ENCODE data around the gene KLHL2. TPM values are rescaled to one million over a fixed set of nuclear protein-coding genes. Genes with fewer than 3 reads are reported as not detected.

KLHL2 gene
- total and polyA plus RNA-seq, 9 of the 15 experiments (the other 6 are each of a cell fraction or from before 2014, with no cell fraction given), result 2.5 to 11.3 (median 6.1) TPM

GRCh38 chr4:165207431-165208220 is at the start of gene KLHL2 (continued):
- TF ChIP-seq ZFX (CRISPR knock-in tag; IDR thresholded peaks at IDR 0.05), result peak; percentile 44
- TF ChIP-seq ZNF41 (CRISPR knock-in tag; conservative IDR thresholded peaks at IDR 0.05), result no peak
- peak; percentile 77; the same call in 1 of the 2 replicates for TF ChIP-seq PHF8 (IDR thresholded peaks at IDR 0.05; ENCODE audit: borderline replicate concordance, low read length)
- TF ChIP-seq, protein P1, sequence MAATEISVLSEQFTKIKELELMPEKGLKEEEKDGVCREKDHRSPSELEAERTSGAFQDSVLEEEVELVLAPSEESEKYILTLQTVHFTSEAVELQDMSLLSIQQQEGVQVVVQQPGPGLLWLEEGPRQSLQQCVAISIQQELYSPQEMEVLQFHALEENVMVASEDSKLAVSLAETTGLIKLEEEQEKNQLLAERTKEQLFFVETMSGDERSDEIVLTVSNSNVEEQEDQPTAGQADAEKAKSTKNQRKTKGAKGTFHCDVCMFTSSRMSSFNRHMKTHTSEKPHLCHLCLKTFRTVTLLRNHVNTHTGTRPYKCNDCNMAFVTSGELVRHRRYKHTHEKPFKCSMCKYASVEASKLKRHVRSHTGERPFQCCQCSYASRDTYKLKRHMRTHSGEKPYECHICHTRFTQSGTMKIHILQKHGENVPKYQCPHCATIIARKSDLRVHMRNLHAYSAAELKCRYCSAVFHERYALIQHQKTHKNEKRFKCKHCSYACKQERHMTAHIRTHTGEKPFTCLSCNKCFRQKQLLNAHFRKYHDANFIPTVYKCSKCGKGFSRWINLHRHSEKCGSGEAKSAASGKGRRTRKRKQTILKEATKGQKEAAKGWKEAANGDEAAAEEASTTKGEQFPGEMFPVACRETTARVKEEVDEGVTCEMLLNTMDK (IDR thresholded peaks at IDR 0.05; ENCODE audit: borderline replicate concordance, insufficient read depth, low read depth, low read length, poor library complexity, severe bottlenecking), result no peak
- no peak for TF ChIP-seq FOXM1 (IDR thresholded peaks at IDR 0.05; ENCODE audit: low read depth)
- no peak for TF ChIP-seq FOXM1 (CRISPR knock-in tag; IDR thresholded peaks at IDR 0.05; ENCODE audit: low read depth)
- TF ChIP-seq CREM (IDR thresholded peaks at IDR 0.05; ENCODE audit: low read depth), result peak; percentile 92
- peak; percentile 92 for TF ChIP-seq RBBP5 (IDR thresholded peaks at IDR 0.05; ENCODE audit: borderline replicate concordance, insufficient read depth, low read length, poor library complexity, severe bottlenecking)
- TF ChIP-seq, protein P2, sequence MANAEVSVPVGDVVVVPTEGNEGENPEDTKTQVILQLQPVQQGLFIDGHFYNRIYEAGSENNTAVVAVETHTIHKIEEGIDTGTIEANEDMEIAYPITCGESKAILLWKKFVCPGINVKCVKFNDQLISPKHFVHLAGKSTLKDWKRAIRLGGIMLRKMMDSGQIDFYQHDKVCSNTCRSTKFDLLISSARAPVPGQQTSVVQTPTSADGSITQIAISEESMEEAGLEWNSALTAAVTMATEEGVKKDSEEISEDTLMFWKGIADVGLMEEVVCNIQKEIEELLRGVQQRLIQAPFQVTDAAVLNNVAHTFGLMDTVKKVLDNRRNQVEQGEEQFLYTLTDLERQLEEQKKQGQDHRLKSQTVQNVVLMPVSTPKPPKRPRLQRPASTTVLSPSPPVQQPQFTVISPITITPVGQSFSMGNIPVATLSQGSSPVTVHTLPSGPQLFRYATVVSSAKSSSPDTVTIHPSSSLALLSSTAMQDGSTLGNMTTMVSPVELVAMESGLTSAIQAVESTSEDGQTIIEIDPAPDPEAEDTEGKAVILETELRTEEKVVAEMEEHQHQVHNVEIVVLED (CRISPR knock-in tag; IDR thresholded peaks at IDR 0.05), result peak; percentile 79
- TF ChIP-seq, protein P3, sequence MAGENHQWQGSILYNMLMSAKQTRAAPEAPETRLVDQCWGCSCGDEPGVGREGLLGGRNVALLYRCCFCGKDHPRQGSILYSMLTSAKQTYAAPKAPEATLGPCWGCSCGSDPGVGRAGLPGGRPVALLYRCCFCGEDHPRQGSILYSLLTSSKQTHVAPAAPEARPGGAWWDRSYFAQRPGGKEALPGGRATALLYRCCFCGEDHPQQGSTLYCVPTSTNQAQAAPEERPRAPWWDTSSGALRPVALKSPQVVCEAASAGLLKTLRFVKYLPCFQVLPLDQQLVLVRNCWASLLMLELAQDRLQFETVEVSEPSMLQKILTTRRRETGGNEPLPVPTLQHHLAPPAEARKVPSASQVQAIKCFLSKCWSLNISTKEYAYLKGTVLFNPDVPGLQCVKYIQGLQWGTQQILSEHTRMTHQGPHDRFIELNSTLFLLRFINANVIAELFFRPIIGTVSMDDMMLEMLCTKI (IDR thresholded peaks at IDR 0.05; ENCODE audit: partially characterized antibody), result no peak
- peak; percentile 63; the same call in 1 of the 2 replicates for TF ChIP-seq ZBTB12 (CRISPR knock-in tag; IDR thresholded peaks at IDR 0.05)
- no peak for TF ChIP-seq ZNF143 (CRISPR knock-in tag; IDR thresholded peaks at IDR 0.05)
- TF ChIP-seq ZBTB7A (IDR thresholded peaks at IDR 0.05; ENCODE audit: borderline replicate concordance, control insufficient read depth, low read depth, low read length), result peak; percentile 81; the same call in 1 of the 2 replicates
- TF ChIP-seq, protein P4, sequence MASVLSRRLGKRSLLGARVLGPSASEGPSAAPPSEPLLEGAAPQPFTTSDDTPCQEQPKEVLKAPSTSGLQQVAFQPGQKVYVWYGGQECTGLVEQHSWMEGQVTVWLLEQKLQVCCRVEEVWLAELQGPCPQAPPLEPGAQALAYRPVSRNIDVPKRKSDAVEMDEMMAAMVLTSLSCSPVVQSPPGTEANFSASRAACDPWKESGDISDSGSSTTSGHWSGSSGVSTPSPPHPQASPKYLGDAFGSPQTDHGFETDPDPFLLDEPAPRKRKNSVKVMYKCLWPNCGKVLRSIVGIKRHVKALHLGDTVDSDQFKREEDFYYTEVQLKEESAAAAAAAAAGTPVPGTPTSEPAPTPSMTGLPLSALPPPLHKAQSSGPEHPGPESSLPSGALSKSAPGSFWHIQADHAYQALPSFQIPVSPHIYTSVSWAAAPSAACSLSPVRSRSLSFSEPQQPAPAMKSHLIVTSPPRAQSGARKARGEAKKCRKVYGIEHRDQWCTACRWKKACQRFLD (CRISPR knock-in tag; IDR thresholded peaks at IDR 0.05), result peak; percentile 64; the same call in 1 of the 2 replicates
- TF ChIP-seq PML (IDR thresholded peaks at IDR 0.05; ENCODE audit: low read length), result no peak
- 0 out of 2 replicates have a peak, but pooled peaks have one; percentile 42 for TF ChIP-seq HCFC1 (IDR thresholded peaks at IDR 0.05; ENCODE audit: low read depth, low read length)
- TF ChIP-seq HBP1 (CRISPR knock-in tag; IDR thresholded peaks at IDR 0.05), result no peak
